HEK293 (cell line): ENCODE data around the gene SAYSD1.

Experiments used
- BCL11A ChIP-seq: fragments of 450-650 bp; formaldehyde crosslinking; IDR thresholded peaks from 2 replicates; pipeline ENCODE4 v1.5.1; 2016; ENCODE audit warnings: low read depth, missing biosample characterization, missing genetic modification characterization
- BCL11B ChIP-seq: fragments of 450-650 bp; formaldehyde crosslinking; IDR thresholded peaks from 2 replicates; pipeline ENCODE4 v1.5.1; 2016; ENCODE audit warnings: low read depth, missing biosample characterization, missing genetic modification characterization
- RBAK ChIP-seq: fragments of 450-650 bp; formaldehyde crosslinking; IDR thresholded peaks from 2 replicates; pipeline ENCODE4 v1.5.1; 2016; ENCODE audit warnings: missing biosample characterization, missing genetic modification characterization
- REST ChIP-seq: fragments of 450-650 bp; formaldehyde crosslinking; IDR thresholded peaks from 2 replicates; pipeline ENCODE4 v1.5.1; 2016; ENCODE audit warnings: missing biosample characterization, missing genetic modification characterization
- SALL2 ChIP-seq: fragments of 450-650 bp; formaldehyde crosslinking; IDR thresholded peaks from 2 replicates; pipeline ENCODE4 v1.5.0; 2017; ENCODE audit warnings: missing biosample characterization, mild to moderate bottlenecking, missing genetic modification characterization, borderline replicate concordance
- TRIM28 ChIP-seq: IDR thresholded peaks from 2 replicates; pipeline ENCODE4 v1.6.1; 2011; ENCODE audit warnings: low read length, control low read depth, borderline replicate concordance
- YY2 ChIP-seq: fragments of 450-650 bp; formaldehyde crosslinking; IDR thresholded peaks from 2 replicates; pipeline ENCODE4 v1.5.1; 2016; ENCODE audit warnings: missing biosample characterization, missing genetic modification characterization
- ZBTB11 ChIP-seq: fragments of 450-650 bp; formaldehyde crosslinking; conservative IDR thresholded peaks from 2 replicates; pipeline ENCODE4 v1.5.1; 2016; ENCODE audit warnings: low read depth, missing biosample characterization, missing genetic modification characterization
- ZFHX2 ChIP-seq: fragments of 450-650 bp; formaldehyde crosslinking; conservative IDR thresholded peaks from 2 replicates; pipeline ENCODE4 v1.5.1; 2016; ENCODE audit warnings: missing biosample characterization, missing genetic modification characterization
- ZIC2 ChIP-seq: fragments of 450-650 bp; formaldehyde crosslinking; IDR thresholded peaks from 2 replicates; pipeline ENCODE4 v1.5.1; 2016; ENCODE audit warnings: missing biosample characterization, missing genetic modification characterization
- ZNF133 ChIP-seq: fragments of 450-650 bp; formaldehyde crosslinking; IDR thresholded peaks from 2 replicates; pipeline ENCODE4 v1.5.1; 2016; ENCODE audit warnings: missing biosample characterization, missing genetic modification characterization
- ZNF157 ChIP-seq: fragments of 450-650 bp; formaldehyde crosslinking; IDR thresholded peaks from 2 replicates; pipeline ENCODE4 v1.5.1; 2016; ENCODE audit warnings: missing biosample characterization, missing genetic modification characterization
- ZNF169 ChIP-seq: fragments of 450-650 bp; formaldehyde crosslinking; IDR thresholded peaks from 2 replicates; pipeline ENCODE4 v1.5.1; 2016; ENCODE audit warnings: missing biosample characterization, missing genetic modification characterization
- ZNF221 ChIP-seq: fragments of 450-650 bp; formaldehyde crosslinking; IDR thresholded peaks from 2 replicates; pipeline ENCODE4 v1.5.1; 2017; ENCODE audit warnings: missing biosample characterization, missing genetic modification characterization, borderline replicate concordance
- ZNF239 ChIP-seq: fragments of 450-650 bp; formaldehyde crosslinking; IDR thresholded peaks from 2 replicates; pipeline ENCODE4 v1.5.1; 2016; ENCODE audit warnings: missing biosample characterization, missing genetic modification characterization
- ZNF473 ChIP-seq: fragments of 450-650 bp; formaldehyde crosslinking; IDR thresholded peaks from 2 replicates; pipeline ENCODE4 v1.5.1; 2017; ENCODE audit warnings: missing biosample characterization, missing genetic modification characterization
- ZNF48 ChIP-seq: fragments of 450-650 bp; formaldehyde crosslinking; IDR thresholded peaks from 2 replicates; pipeline ENCODE4 v1.5.1; 2016; ENCODE audit warnings: missing biosample characterization, missing genetic modification characterization
- ZNF513 ChIP-seq: fragments of 450-650 bp; IDR thresholded peaks from 2 replicates; pipeline ENCODE4 v1.5.1; 2018; ENCODE audit warnings: missing biosample characterization, missing genetic modification characterization
- ZNF747 ChIP-seq: fragments of 450-650 bp; formaldehyde crosslinking; IDR thresholded peaks from 2 replicates; pipeline ENCODE4 v1.5.1; 2016; ENCODE audit warnings: missing biosample characterization, missing genetic modification characterization
- ZSCAN16 ChIP-seq: fragments of 450-650 bp; formaldehyde crosslinking; IDR thresholded peaks from 2 replicates; pipeline ENCODE4 v1.5.1; 2016; ENCODE audit warnings: missing biosample characterization, missing genetic modification characterization
- TF ChIP-seq, protein P1 (sequence below): fragments of 450-650 bp; formaldehyde crosslinking; IDR thresholded peaks from 2 replicates; pipeline ENCODE4 v1.5.1; 2016; ENCODE audit warnings: missing biosample characterization, missing genetic modification characterization, borderline replicate concordance
- TF ChIP-seq, protein P2 (sequence below): fragments of 450-650 bp; formaldehyde crosslinking; IDR thresholded peaks from 2 replicates; pipeline ENCODE4 v1.5.1; 2016; ENCODE audit warnings: missing biosample characterization, missing genetic modification characterization
- TF ChIP-seq, protein P3 (sequence below): fragments of 450-650 bp; formaldehyde crosslinking; IDR thresholded peaks from 2 replicates; pipeline ENCODE4 v1.5.1; 2016; ENCODE audit warnings: missing biosample characterization, missing genetic modification characterization
- TF ChIP-seq, protein P4 (sequence below): fragments of 450-650 bp; formaldehyde crosslinking; IDR thresholded peaks from 2 replicates; pipeline ENCODE4 v1.5.1; 2017; ENCODE audit warnings: missing biosample characterization, missing genetic modification characterization

SAYSD1 gene

GRCh38 chr6:39061182-39061581 lies 53.8 kb downstream of the SAYSD1 start (continued):
- TF ChIP-seq REST (tag by site-specific recombination) (no peak), RBAK (tag by site-specific recombination) (no peak), ZNF133 (no peak), ZNF48 (tag by site-specific recombination) (no peak), ZNF473 (tag by site-specific recombination) (no peak), ZNF747 (tag by site-specific recombination) (no peak), ZFHX2 (tag by site-specific recombination) (no peak), ZNF239 (no peak), YY2 (tag by site-specific recombination) (no peak), ZSCAN16 (tag by site-specific recombination) (no peak), ZNF169 (tag by site-specific recombination) (no peak), BCL11A (no peak), SALL2 (tag by site-specific recombination) (no peak), ZNF221 (tag by site-specific recombination) (no peak), ZNF513 (tag by site-specific recombination) (no peak), ZIC2 (tag by site-specific recombination) (peak; percentile 26), ZNF157 (no peak), TRIM28 (peak; percentile 10; the same call in 1 of the 2 replicates), BCL11B (tag by site-specific recombination) (no peak), ZBTB11 (tag by site-specific recombination) (no peak)
- TF ChIP-seq, protein P1, sequence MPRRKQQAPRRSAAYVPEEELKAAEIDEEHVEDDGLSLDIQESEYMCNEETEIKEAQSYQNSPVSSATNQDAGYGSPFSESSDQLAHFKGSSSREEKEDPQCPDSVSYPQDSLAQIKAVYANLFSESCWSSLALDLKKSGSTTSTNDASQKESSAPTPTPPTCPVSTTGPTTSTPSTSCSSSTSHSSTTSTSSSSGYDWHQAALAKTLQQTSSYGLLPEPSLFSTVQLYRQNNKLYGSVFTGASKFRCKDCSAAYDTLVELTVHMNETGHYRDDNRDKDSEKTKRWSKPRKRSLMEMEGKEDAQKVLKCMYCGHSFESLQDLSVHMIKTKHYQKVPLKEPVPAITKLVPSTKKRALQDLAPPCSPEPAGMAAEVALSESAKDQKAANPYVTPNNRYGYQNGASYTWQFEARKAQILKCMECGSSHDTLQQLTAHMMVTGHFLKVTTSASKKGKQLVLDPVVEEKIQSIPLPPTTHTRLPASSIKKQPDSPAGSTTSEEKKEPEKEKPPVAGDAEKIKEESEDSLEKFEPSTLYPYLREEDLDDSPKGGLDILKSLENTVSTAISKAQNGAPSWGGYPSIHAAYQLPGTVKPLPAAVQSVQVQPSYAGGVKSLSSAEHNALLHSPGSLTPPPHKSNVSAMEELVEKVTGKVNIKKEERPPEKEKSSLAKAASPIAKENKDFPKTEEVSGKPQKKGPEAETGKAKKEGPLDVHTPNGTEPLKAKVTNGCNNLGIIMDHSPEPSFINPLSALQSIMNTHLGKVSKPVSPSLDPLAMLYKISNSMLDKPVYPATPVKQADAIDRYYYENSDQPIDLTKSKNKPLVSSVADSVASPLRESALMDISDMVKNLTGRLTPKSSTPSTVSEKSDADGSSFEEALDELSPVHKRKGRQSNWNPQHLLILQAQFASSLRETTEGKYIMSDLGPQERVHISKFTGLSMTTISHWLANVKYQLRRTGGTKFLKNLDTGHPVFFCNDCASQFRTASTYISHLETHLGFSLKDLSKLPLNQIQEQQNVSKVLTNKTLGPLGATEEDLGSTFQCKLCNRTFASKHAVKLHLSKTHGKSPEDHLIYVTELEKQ (tag by site-specific recombination): 0 out of 2 replicates have a peak, but pooled peaks have one; percentile 20
- TF ChIP-seq, protein P2, sequence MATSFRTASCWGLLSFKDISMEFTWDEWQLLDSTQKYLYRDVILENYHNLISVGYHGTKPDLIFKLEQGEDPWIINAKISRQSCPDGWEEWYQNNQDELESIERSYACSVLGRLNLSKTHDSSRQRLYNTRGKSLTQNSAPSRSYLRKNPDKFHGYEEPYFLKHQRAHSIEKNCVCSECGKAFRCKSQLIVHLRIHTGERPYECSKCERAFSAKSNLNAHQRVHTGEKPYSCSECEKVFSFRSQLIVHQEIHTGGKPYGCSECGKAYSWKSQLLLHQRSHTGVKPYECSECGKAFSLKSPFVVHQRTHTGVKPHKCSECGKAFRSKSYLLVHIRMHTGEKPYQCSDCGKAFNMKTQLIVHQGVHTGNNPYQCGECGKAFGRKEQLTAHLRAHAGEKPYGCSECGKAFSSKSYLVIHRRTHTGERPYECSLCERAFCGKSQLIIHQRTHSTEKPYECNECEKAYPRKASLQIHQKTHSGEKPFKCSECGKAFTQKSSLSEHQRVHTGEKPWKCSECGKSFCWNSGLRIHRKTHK (tag by site-specific recombination): no peak
- TF ChIP-seq, protein P3, sequence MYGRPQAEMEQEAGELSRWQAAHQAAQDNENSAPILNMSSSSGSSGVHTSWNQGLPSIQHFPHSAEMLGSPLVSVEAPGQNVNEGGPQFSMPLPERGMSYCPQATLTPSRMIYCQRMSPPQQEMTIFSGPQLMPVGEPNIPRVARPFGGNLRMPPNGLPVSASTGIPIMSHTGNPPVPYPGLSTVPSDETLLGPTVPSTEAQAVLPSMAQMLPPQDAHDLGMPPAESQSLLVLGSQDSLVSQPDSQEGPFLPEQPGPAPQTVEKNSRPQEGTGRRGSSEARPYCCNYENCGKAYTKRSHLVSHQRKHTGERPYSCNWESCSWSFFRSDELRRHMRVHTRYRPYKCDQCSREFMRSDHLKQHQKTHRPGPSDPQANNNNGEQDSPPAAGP (tag by site-specific recombination): no peak
- TF ChIP-seq, protein P4, sequence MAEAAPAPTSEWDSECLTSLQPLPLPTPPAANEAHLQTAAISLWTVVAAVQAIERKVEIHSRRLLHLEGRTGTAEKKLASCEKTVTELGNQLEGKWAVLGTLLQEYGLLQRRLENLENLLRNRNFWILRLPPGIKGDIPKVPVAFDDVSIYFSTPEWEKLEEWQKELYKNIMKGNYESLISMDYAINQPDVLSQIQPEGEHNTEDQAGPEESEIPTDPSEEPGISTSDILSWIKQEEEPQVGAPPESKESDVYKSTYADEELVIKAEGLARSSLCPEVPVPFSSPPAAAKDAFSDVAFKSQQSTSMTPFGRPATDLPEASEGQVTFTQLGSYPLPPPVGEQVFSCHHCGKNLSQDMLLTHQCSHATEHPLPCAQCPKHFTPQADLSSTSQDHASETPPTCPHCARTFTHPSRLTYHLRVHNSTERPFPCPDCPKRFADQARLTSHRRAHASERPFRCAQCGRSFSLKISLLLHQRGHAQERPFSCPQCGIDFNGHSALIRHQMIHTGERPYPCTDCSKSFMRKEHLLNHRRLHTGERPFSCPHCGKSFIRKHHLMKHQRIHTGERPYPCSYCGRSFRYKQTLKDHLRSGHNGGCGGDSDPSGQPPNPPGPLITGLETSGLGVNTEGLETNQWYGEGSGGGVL (tag by site-specific recombination): no peak
